Inflammatory macrophage (primary cell): ENCODE data around the gene CCDC190.
"Not testable (repeated sequence)": the region's sequence is repeated elsewhere in the genome, so short reads cannot be mapped to it uniquely, and the experiment has no call there.

Source experiments
- DNase-seq, 2 donors: peaks; one replicate each; pipeline ENCODE4 v3.0.0-alpha.2; 2020 to 2022

Gene CCDC190

DNA sequence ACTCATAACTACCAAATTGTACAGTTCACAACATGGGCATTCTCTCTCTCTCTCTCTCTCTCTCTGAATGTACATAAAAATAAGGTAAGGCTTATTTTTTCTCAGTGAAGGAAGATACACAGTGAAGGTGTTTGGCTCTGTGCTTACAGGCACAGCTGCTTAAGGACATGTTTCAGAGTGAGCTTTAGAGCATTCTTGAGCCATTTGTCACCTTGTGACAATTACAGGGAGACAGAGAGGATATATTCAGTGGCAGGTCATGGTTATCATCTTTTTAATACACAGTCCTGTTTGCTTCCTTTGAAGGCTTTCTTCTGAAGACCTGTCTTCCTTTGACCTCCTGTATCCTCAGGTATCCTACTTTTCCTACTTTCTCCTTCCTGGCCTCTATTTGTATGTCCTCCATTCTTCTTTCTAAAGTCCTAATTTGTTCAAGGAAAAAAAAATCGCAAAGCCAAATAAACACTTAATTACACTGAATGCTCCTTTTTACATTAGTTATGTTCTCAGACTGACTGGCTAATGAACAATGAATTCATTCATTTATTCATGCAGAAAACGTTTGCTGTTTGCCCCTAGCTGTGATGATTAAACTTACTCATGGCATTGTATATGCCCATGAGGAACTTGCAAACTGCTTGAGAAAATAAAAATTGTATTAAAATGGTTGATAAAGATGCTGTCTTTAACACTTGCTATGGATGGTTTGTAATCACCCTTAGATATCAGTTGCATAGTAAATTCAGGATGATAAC lies 37.0 kb downstream of the CCDC190 start:
- DNase-seq = no peak

DNA sequence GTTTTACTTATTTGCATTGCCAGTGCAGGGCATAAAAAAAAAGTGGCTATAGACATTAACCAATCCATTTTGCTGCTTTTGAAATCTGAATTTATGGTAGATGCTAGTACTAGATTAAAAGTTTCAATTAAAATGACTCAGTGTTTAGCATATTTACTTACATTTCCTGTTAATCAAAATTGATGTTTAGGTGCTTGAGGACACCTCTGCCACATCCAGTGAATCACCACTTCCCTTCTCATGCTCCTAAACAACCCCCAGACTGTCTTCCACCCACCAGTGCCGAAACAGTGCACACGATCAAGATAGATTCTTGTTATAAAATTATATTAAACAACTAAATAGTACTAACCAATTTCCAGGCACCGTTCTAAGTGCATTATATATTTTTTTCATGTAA lies 37.7 kb downstream of the CCDC190 start:
- DNase-seq = no peak

DNA sequence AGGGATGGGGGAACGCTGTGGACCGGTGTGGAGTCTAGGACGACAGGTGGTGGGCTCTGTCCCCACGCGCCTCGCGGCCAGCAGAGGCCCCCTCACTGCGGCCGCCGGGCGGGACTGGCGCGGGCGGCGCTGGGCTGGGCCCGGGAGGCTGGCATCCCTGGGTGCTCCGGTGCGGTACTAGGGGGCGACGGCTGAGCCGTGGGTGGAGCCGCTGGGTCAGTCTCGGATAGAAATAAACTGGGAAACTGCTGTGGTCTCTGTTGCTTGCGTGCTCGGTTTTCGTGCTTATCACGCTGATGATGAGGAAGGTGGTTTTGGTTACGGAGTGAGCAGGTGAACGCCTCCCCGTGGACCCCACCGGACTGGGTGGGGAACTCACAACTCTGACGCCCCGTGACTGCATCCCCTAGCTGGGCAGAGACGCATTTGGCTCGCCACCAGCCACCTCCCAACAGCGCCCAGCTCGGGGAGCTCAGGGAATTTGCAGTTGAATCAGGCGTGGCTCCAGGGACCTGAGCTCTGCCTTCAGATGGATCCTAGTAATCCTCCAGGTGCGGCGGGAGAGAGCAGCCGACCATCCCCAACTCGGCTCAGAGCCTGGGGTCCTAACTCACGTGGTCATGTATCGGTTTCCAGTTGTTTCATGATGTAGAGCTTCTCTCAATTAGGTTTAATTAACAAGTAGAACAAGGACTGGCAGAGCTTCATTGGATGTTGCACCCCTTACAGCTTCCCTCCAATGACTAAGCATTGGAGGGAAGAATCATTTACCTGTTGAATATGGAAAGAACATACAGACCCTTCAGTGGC lies 38.4 kb downstream of the CCDC190 start:
- no peak for DNase-seq

DNA sequence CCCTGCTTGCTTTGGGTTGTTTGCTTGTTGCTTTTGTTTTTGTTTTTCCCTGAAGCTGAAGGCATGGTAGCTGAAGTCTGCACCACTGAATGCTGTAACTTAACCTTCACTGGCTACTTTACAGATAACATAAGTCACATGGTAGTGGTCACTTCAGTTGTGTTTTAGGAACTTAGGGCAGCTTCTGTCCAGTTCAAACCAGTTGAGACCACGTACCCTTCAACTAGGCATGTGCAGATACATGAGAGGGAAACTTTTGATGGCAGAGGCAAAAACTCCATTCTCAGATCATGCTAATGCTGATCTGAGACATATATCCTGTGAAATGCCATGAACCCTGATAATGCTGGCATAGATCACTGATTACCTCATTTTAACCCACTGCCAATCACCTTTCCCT lies 42.3 kb downstream of the CCDC190 start:
- not testable (repeated sequence) for DNase-seq

DNA sequence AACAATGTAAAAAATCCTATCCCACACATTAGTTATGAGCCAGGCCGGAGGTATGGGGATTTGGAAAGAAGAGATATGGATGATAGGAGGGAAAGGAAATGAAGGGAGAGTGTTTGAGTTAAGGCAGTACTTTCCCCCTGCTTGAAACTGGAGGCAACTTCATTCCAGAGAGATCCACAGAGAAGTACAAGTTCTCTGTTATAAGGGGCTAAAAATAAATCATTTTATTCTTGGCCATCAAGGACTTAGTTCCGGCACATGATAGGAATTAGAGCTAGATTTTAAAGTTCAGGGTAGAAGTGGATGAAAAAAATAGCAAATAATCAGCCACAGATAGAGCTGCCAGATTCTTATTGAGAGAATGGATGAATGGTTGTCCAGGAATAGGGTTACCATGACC lies 42.8 kb downstream of the CCDC190 start:
- DNase-seq = not testable (repeated sequence)

DNA sequence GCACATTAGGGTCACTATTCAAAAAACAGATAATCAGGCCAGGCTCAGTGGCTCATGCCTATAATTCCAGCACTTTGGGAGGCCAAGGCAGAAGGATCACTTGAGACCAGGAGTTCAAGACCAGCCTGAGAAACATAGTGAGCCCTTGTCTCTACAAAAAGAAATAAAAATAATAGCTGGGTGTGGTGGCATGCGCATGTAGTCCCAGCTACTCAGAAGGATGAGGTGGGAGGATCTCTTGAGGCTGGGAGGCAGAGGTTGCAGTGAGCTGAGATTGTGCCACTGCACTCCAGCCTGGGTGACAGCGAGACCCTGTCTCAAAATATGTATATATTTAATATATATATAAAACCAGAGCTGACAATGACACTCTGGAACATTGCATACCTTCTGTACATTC lies 48.6 kb downstream of the CCDC190 start:
- not testable (repeated sequence) for DNase-seq

DNA sequence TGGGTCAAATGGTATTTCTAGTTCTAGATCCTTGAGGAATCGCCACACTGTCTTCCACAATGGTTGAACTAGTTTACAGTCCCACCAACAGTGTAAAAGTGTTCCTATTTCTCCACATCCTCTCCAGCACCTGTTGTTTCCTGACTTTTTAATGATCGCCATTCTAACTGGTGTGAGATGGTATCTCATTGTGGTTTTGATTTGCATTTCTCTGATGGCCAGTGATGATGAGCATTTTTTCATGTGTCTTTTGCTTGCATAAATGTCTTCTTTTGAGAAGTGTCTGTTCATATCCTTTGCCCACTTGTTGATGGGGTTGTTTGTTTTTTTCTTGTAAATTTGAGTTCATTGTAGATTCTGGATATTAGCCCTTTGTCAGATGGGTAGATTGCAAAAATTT lies 53.5 kb downstream of the CCDC190 start:
- DNase-seq = not testable (repeated sequence)
